Keratinocyte (primary cell): ENCODE data around the gene ALDH3A2.

Source experiments
- CTCF ChIP-seq, 3 experiments: IDR thresholded peaks in 1 of 3; conservative IDR thresholded peaks in 1 of 3; optimal IDR thresholded peaks in 1 of 3; 2 replicates in 2 of 3; 3 replicates in 1 of 3; pipeline versions ENCODE3 to v1.5.1; 2011; ENCODE audit warnings: low read length in 3 of 3, mild to moderate bottlenecking in 3 of 3, moderate library complexity in 2 of 3, control low read depth in 1 of 3, inconsistent platforms in 1 of 3; ENCODE audit not compliant: insufficient read depth in 2 of 3; ENCODE audit errors: extremely low read depth in 1 of 3
- EZH2 ChIP-seq: IDR thresholded peaks from one replicate; pipeline ENCODE4 v1.6.1; 2012; ENCODE audit warnings: inconsistent platforms, mild to moderate bottlenecking, low read length, moderate library complexity

- TF ChIP-seq CTCF (optimal IDR thresholded peaks at IDR 0.05 in 1 of 3, IDR thresholded peaks at IDR 0.05 in 1 of 3, conservative IDR thresholded peaks at IDR 0.05 in 1 of 3; ENCODE audit: extremely low read depth in 1 of 3, insufficient read depth in 2 of 3, low read length in 3 of 3) (no peak), EZH2 (no peak)
Measured at GRCh38 chr17:19660219-19660870, 11.8 kb downstream of the ALDH3A2 start.
